Coronary artery (tissue), 2 donors: ENCODE measurements around the gene SERPINA3.

Experiments used
- DNase-seq: peaks from one replicate; pipeline ENCODE4 v3.0.0-alpha.2; 2017; ENCODE audit warnings: low spot score
- H3K27ac ChIP-seq, 2 donors: fragments of 200-600 bp; sonication (generic); one replicate each; pipeline ENCODE4 v1.5.1; 2016 to 2019
- H3K4me3 ChIP-seq: fragments of 200-600 bp; sonication (generic); 2 replicates; pipeline ENCODE4 v1.5.1; 2016; ENCODE audit warnings: mild to moderate bottlenecking, moderate library complexity
- TF ChIP-seq, protein P1 (sequence below): fragments of 200-600 bp; sonication (generic); IDR thresholded peaks from one replicate; pipeline ENCODE4 v1.5.1; 2019; ENCODE audit warnings: antibody characterized with exemption

Gene SERPINA3

GRCh38 chr14:94612174-94612573, at the start of gene SERPINA3:
TSS of gene SERPINA3 (plus strand) at chr14:94612391. CDS start at chr14:94614442, 2,051 bp downstream.
- Histone ChIP-seq H3K27ac (peak within 1 kb of the TSS; percentile 46 to 76), H3K4me3 (peak within 1 kb of the TSS; percentile 59)
- TF ChIP-seq, protein P1, sequence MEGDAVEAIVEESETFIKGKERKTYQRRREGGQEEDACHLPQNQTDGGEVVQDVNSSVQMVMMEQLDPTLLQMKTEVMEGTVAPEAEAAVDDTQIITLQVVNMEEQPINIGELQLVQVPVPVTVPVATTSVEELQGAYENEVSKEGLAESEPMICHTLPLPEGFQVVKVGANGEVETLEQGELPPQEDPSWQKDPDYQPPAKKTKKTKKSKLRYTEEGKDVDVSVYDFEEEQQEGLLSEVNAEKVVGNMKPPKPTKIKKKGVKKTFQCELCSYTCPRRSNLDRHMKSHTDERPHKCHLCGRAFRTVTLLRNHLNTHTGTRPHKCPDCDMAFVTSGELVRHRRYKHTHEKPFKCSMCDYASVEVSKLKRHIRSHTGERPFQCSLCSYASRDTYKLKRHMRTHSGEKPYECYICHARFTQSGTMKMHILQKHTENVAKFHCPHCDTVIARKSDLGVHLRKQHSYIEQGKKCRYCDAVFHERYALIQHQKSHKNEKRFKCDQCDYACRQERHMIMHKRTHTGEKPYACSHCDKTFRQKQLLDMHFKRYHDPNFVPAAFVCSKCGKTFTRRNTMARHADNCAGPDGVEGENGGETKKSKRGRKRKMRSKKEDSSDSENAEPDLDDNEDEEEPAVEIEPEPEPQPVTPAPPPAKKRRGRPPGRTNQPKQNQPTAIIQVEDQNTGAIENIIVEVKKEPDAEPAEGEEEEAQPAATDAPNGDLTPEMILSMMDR = no peak
- DNase-seq = no peak

- H3K4me3 ChIP-seq = no peak overlapping the region
- TF ChIP-seq, protein P1 = no peak
- no peak overlapping the region for H3K27ac ChIP-seq
- peak; percentile 55 for DNase-seq
These were observed 49.0 kb upstream of the SERPINA3 start for GRCh38 chr14:94562941-94563883.

GRCh38 chr14:94564381-94564780, 47.8 kb upstream of the SERPINA3 start:
- no peak overlapping the region for H3K4me3 ChIP-seq
- no peak for DNase-seq
- TF ChIP-seq, protein P1 = no peak
- no peak overlapping the region for H3K27ac ChIP-seq

- no peak overlapping the region for H3K27ac ChIP-seq
- peak; percentile 53 for DNase-seq
- TF ChIP-seq, protein P1 = no peak
- H3K4me3 ChIP-seq = no peak overlapping the region
These were observed 44.0 kb upstream of the SERPINA3 start for GRCh38 chr14:94568186-94568585.

GRCh38 chr14:94569381-94570001, 42.7 kb upstream of the SERPINA3 start:
- no peak overlapping the region for H3K27ac ChIP-seq
- H3K4me3 ChIP-seq = no peak overlapping the region
- TF ChIP-seq, protein P1 = no peak
- peak; percentile 62 for DNase-seq

DNA sequence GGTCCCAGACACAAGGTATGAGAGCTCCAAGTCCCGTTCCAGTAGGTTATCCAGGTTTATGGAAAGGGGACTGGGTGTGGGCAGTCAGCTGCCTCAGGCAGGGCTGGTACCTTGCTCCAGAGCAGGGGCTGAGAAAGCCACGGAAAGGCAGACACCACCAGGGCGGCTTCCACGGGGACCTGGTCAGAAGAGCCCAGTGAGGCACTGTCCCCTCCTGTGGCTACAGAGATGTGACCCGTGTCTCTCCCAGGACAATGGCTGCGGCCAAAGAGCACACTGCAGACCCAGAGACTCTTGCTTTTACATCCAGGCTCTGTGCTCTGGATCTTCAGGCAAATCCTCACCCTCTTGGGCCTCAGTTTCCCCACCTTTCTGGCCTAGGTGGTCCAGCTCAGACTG, 42.2 kb upstream of the SERPINA3 start:
- no peak for DNase-seq
- TF ChIP-seq, protein P1 = no peak
- no peak overlapping the region for H3K27ac ChIP-seq
- H3K4me3 ChIP-seq = no peak overlapping the region
